GM18517 (cell line): ENCODE measurements around the gene SCG3.

Experiments
- ATAC-seq: cut with Tn5 transposase; IDR thresholded peaks from one replicate; pipeline ENCODE4 v1.9.1; 2021; ENCODE audit warnings: mild to moderate bottlenecking, moderate library complexity; ENCODE audit not compliant: unreplicated experiment

The SCG3 gene

GRCh38 chr15:51677452-51677851 is 3.9 kb upstream of the SCG3 start:
- no peak for ATAC-seq

GRCh38 chr15:51678096-51678495 is 3.2 kb upstream of the SCG3 start:
- ATAC-seq, result no peak

- ATAC-seq, result no peak
Measured at GRCh38 chr15:51680321-51680720, 982 bp upstream of the SCG3 start.

- no peak for ATAC-seq
Measured at GRCh38 chr15:51687565-51687964, 6.3 kb downstream of the SCG3 start.

- ATAC-seq, result no peak
Measured at GRCh38 chr15:51688863-51689262, 7.6 kb downstream of the SCG3 start.

- ATAC-seq, result no peak
Measured at GRCh38 chr15:51692154-51692553, 10.9 kb downstream of the SCG3 start.

GRCh38 chr15:51696566-51696965 is 15.3 kb downstream of the SCG3 start:
- no peak for ATAC-seq

- ATAC-seq, result no peak
Measured at GRCh38 chr15:51697163-51697562, 15.9 kb downstream of the SCG3 start.

- ATAC-seq, result no peak
Measured at GRCh38 chr15:51699373-51699772, 18.1 kb downstream of the SCG3 start.

- no peak for ATAC-seq
Measured at GRCh38 chr15:51702710-51703109, 21.4 kb downstream of the SCG3 start.

GRCh38 chr15:51706291-51706690 is 25.0 kb downstream of the SCG3 start:
- ATAC-seq, result no peak

GRCh38 chr15:51706926-51707608 is 25.8 kb downstream of the SCG3 start:
- no peak for ATAC-seq

GRCh38 chr15:51708013-51708412 is 26.7 kb downstream of the SCG3 start:
- ATAC-seq, result no peak

GRCh38 chr15:51709031-51709430 is 27.7 kb downstream of the SCG3 start:
- no peak for ATAC-seq

GRCh38 chr15:51714162-51714561 is 32.9 kb downstream of the SCG3 start:
- ATAC-seq, result no peak

- ATAC-seq, result no peak
Measured at GRCh38 chr15:51714911-51715310, 33.6 kb downstream of the SCG3 start.

GRCh38 chr15:51718219-51718618 is 36.9 kb downstream of the SCG3 start:
- no peak for ATAC-seq

- no peak for ATAC-seq
Measured at GRCh38 chr15:51718746-51719145, 37.4 kb downstream of the SCG3 start.

- ATAC-seq, result no peak
Measured at GRCh38 chr15:51720201-51720995, 39.1 kb downstream of the SCG3 start.

- ATAC-seq, result no peak
Measured at GRCh38 chr15:51721199-51721960, 40.1 kb downstream of the SCG3 start.

- no peak for ATAC-seq
Measured at GRCh38 chr15:51724199-51724598, 42.9 kb downstream of the SCG3 start.

GRCh38 chr15:51724673-51725072 is 43.4 kb downstream of the SCG3 start:
- ATAC-seq, result no peak
